NCI-H2227 (cell line): ENCODE results near the gene KRTAP8-1.

Source experiments
- DNase-seq: peaks from one replicate; lab custom pipeline; 2025; ENCODE audit not compliant: unreplicated experiment; lab: John Stamatoyannopoulos, UW

The KRTAP8-1 gene

GRCh38 chr21:30813174-30813573, at the start of gene KRTAP8-1:
Gene KRTAP8-1 (minus strand): TSS chr21:30813274. CDS start chr21:30813220, 54 bp downstream.
- DNase-seq: no peak

GRCh38 chr21:30847627-30848500, 34.8 kb upstream of the KRTAP8-1 start:
- DNase-seq: no peak

- no peak for DNase-seq
These were observed 29.9 kb upstream of the KRTAP8-1 start for GRCh38 chr21:30842990-30843389.

- DNase-seq: no peak
These were observed 26.2 kb upstream of the KRTAP8-1 start for GRCh38 chr21:30839304-30839703.

GRCh38 chr21:30838536-30838935, 25.5 kb upstream of the KRTAP8-1 start:
- no peak for DNase-seq

GRCh38 chr21:30831194-30831765, 18.2 kb upstream of the KRTAP8-1 start:
- no peak for DNase-seq

GRCh38 chr21:30829659-30830058, 16.6 kb upstream of the KRTAP8-1 start, which contains the start of gene KRTAP7-1:
Gene KRTAP7-1 (minus strand): TSS chr21:30829759. CDS start chr21:30829698, 61 bp downstream.
- no peak for DNase-seq

GRCh38 chr21:30818837-30819610, 6.0 kb upstream of the KRTAP8-1 start:
- DNase-seq: no peak

GRCh38 chr21:30800605-30801004, 12.5 kb downstream of the KRTAP8-1 start:
- no peak for DNase-seq

- DNase-seq: no peak
These were observed 19.3 kb downstream of the KRTAP8-1 start for GRCh38 chr21:30793581-30794314.

- no peak for DNase-seq
These were observed 33.8 kb downstream of the KRTAP8-1 start for GRCh38 chr21:30779249-30779648.

GRCh38 chr21:30769724-30770431, 43.2 kb downstream of the KRTAP8-1 start:
- DNase-seq: no peak
